Progenitor cell of endocrine pancreas (in vitro differentiated cells): ENCODE results near the gene VAPA. TPM values are rescaled to one million over a fixed set of nuclear protein-coding genes. Genes with fewer than 3 reads are reported as not detected.

Experiments used
- DNase-seq: peaks from one replicate; pipeline ENCODE4 v3.0.0; 2021; ENCODE audit warnings: low spot score; ENCODE audit not compliant: unreplicated experiment
- H3K27ac Mint-ChIP-seq: 2 replicates; pipeline ENCODE4 v1.8.0; 2021; ENCODE audit warnings: mild to moderate bottlenecking, moderate library complexity, mixed read lengths
- H3K27me3 Mint-ChIP-seq: 2 replicates; pipeline ENCODE4 v1.8.0; 2021; ENCODE audit warnings: mixed read lengths
- H3K36me3 Mint-ChIP-seq: 2 replicates; pipeline ENCODE4 v1.8.0; 2022; ENCODE audit warnings: mixed read lengths; ENCODE audit not compliant: insufficient read depth
- H3K4me1 Mint-ChIP-seq: 2 replicates; pipeline ENCODE4 v1.8.0; 2021; ENCODE audit warnings: low read depth, mixed read lengths
- H3K4me3 Mint-ChIP-seq: 2 replicates; pipeline ENCODE4 v1.8.0; 2021; ENCODE audit warnings: low read depth, mild to moderate bottlenecking, moderate library complexity, mixed read lengths
- H3K9me3 Mint-ChIP-seq: 2 replicates; pipeline ENCODE4 v1.8.0; 2021; ENCODE audit warnings: low read depth, mixed read lengths
- total RNA-seq: library from RNA; stranded (reverse); gene quantifications from 2 replicates; pipeline ENCODE4 v1.2.1, GENCODE V29; 2021
- TF ChIP-seq, protein P1 (sequence below): fragments of 200-600 bp; sonication (generic); IDR thresholded peaks from one replicate; pipeline ENCODE4 v1.5.0; 2021; ENCODE audit warnings: antibody characterized with exemption, mild to moderate bottlenecking; ENCODE audit not compliant: unreplicated experiment

Gene VAPA
- total RNA-seq, 1 donor from 2014 or later = 115 TPM

DNA sequence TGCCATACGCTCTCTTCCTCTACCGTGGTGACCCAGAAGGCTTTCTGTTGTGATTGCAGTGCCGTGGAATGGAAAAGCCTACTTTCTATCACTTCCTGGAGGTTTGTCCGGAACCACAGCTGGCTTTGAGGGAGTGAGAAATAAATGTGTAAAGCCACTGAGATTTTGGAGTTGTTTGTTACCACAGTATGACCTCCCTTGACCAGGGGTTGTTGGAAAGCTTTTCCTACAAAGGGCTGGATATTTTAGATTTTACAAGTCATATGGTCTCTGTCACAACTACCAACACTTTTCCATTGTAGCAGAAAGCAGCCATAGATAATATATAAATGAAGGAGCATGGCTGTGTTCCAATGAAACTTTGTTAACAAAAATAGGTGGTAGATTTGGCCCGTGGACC lies 70.3 kb downstream of the VAPA start:
- Mint-ChIP-seq H3K36me3 (peaks cover 1% of the 10 kb centered on the region), H3K27ac (no peak overlapping the region), H3K4me3 (no peak overlapping the region), H3K9me3 (peaks cover 19% of the 10 kb centered on the region), H3K27me3 (no peaks in the 10 kb centered on the region), H3K4me1 (peaks cover 16% of the 10 kb centered on the region)
- TF ChIP-seq, protein P1, sequence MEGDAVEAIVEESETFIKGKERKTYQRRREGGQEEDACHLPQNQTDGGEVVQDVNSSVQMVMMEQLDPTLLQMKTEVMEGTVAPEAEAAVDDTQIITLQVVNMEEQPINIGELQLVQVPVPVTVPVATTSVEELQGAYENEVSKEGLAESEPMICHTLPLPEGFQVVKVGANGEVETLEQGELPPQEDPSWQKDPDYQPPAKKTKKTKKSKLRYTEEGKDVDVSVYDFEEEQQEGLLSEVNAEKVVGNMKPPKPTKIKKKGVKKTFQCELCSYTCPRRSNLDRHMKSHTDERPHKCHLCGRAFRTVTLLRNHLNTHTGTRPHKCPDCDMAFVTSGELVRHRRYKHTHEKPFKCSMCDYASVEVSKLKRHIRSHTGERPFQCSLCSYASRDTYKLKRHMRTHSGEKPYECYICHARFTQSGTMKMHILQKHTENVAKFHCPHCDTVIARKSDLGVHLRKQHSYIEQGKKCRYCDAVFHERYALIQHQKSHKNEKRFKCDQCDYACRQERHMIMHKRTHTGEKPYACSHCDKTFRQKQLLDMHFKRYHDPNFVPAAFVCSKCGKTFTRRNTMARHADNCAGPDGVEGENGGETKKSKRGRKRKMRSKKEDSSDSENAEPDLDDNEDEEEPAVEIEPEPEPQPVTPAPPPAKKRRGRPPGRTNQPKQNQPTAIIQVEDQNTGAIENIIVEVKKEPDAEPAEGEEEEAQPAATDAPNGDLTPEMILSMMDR = no peak
- no peak for DNase-seq

GRCh38 chr18:9985641-9986040 lies 71.8 kb downstream of the VAPA start:
- Mint-ChIP-seq H3K4me3 (no peak overlapping the region), H3K4me1 (peaks cover 16% of the 10 kb centered on the region), H3K36me3 (no peaks in the 10 kb centered on the region), H3K27ac (no peak overlapping the region), H3K9me3 (peaks cover 8% of the 10 kb centered on the region), H3K27me3 (no peaks in the 10 kb centered on the region)
- TF ChIP-seq, protein P1 = no peak
- DNase-seq = no peak

- H3K9me3 Mint-ChIP-seq = peaks cover under 1% of the 10 kb centered on the region
- no peaks in the 10 kb centered on the region for H3K36me3 Mint-ChIP-seq
- no peak overlapping the region for H3K27ac Mint-ChIP-seq
- no peak for DNase-seq
- TF ChIP-seq, protein P1 = no peak
- peaks cover 5% of the 10 kb centered on the region for H3K27me3 Mint-ChIP-seq
- H3K4me1 Mint-ChIP-seq = peaks cover 16% of the 10 kb centered on the region
- no peak overlapping the region for H3K4me3 Mint-ChIP-seq
Measured at GRCh38 chr18:9986156-9986930, 72.5 kb downstream of the VAPA start.

DNA sequence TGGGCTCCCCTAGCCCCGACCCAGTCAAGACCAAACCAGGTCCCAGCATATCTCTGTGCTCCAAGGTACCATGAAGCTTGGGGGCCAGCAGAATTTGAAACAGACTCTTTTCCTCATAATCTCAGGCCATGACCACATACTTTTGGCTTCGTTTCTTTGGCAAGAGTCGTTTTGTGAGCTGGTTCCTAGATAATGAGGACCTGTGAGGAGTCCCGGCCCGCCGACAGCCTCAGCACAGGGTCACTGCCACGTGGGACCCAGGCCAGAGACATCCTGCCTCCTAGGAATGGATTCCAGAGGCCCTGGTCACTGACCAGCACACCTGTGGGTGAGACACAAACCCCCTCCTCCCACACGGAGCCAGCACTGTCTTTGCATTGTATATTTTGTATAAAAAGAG lies 73.5 kb downstream of the VAPA start:
- Mint-ChIP-seq H3K4me1 (peaks cover 16% of the 10 kb centered on the region), H3K27ac (no peak overlapping the region), H3K9me3 (no peaks in the 10 kb centered on the region), H3K4me3 (no peak overlapping the region), H3K27me3 (peaks cover 15% of the 10 kb centered on the region), H3K36me3 (no peaks in the 10 kb centered on the region)
- TF ChIP-seq, protein P1 = no peak
- DNase-seq = no peak

DNA sequence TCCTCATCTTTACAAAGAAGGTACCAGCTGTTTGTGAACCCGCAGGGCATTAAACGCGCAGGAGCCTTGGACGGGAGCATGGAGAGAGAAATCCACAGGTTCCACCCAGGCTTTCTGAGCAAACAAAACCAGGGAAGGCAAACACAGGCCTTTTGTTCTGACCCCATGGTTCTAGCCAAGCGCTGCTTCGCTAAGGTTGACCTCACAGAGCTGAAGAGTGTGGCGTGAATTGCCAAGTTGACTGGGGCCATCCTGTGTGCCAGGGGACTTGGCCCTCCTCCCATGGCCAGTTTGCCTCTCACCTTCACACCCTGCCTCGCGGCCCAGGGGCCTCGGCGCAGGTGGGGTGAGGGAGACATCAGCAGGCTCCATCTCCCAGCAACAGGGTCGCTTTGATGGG lies 74.1 kb downstream of the VAPA start:
- Mint-ChIP-seq H3K27me3 (peaks cover 16% of the 10 kb centered on the region), H3K9me3 (no peaks in the 10 kb centered on the region), H3K27ac (no peak overlapping the region), H3K4me1 (peaks cover 19% of the 10 kb centered on the region), H3K36me3 (no peaks in the 10 kb centered on the region), H3K4me3 (no peak overlapping the region)
- no peak for DNase-seq
- TF ChIP-seq, protein P1 = no peak
